HG03378 (cell line): ENCODE data around the gene RPL13A.
"Not testable (repeated sequence)": the region's sequence is repeated elsewhere in the genome, so short reads cannot be mapped to it uniquely, and the experiment has no call there.

Source experiments
- ATAC-seq: cut with Tn5 transposase; IDR thresholded peaks from one replicate; pipeline ENCODE4 v1.9.1; 2021; ENCODE audit warnings: mild to moderate bottlenecking, moderate library complexity; ENCODE audit not compliant: unreplicated experiment

Gene RPL13A

DNA sequence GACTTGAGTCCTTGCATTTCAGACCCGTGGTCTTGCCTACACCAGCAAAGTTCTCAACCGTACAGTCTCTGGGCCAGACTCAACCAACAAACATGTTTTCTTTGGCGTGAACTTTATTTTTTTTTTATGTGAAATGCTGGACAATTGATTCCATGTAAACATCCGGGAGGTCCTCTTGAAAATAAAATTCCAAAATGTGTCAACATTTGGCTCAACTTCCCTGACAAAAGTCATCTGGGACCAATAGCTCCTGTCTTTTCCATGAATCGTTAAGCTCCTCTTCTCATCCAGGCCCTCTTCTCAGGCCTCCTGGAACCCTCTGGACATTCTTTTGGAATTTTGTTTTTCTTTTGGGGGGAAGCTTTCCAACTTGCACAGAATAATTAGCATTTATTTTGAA lies 31.6 kb upstream of the RPL13A start:
- no peak for ATAC-seq

DNA sequence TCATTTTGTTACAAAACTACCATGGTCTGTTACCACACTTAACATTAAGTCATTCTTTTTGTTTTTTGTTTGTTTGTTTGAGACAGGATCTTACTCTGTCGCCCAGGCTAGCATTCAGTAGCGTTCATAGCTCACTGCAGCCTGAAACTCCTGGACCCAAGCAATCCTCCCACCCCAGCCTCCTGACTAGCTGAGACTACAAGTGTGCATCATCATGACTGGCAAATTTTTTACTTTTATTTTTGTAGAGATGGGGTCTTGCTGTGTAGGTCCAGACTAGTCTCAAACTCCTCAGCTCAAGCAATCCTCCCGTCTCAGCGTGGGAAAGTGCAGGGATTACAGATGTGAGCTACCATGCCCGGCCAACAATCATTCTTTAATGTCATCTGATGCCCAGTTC lies 31.1 kb upstream of the RPL13A start:
- no peak for ATAC-seq

DNA sequence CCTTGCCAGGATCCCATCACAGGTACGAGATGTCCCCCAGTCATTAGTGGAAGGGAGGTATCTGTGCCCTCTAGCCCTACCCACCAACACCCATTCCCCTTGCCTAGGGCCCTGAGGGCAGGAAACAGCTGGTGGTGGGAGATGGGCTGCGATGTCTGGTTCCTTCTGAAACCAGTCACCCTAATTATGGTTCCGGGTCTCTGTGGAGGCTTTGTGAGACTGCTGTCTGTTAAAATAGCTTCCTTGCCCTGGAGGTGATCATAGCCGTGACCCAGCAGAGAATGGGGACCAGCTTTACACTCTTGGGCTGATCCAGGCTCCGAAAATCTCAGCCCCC lies 28.9 kb upstream of the RPL13A start:
- ATAC-seq, result no peak

DNA sequence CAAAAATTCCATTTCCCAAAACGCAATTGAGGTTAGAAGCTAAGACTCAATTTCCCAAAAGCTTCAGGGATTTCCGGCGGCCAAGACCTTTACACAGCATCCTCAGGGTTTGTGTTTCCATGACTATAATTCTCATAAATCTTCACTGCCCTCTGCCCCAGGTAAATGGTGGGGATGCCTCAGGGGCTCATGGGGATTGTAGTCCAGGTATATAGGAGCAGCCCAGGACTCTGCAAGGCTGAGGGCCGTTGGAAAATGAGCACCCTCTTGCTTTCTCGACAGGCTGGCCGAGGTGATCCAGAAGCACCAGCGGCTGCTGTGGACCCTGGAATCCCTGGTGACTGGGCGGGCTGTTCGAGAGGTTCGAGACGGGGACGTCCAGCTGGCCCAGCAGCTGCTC lies 28.0 kb upstream of the RPL13A start:
- no peak for ATAC-seq

DNA sequence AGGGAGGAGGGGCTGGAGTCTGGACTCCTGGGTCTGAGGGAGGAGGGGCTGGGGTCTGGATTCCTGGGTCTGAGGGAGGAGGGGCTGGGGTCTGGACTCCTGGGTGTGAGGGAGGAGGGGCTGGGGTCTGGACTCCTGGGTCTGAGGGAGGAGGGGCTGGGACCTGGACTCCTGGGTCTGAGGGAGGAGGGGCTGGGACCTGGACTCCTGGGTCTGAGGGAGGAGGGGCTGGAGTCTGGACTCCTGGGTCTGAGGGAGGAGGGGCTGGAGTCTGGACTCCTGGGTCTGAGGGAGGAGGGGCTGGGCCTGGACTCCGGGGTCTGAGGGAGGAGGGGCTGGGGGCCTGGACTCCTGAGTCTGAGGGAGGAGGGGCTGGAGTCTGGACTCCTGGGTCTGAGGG lies 26.3 kb upstream of the RPL13A start:
- ATAC-seq, result not testable (repeated sequence)

DNA sequence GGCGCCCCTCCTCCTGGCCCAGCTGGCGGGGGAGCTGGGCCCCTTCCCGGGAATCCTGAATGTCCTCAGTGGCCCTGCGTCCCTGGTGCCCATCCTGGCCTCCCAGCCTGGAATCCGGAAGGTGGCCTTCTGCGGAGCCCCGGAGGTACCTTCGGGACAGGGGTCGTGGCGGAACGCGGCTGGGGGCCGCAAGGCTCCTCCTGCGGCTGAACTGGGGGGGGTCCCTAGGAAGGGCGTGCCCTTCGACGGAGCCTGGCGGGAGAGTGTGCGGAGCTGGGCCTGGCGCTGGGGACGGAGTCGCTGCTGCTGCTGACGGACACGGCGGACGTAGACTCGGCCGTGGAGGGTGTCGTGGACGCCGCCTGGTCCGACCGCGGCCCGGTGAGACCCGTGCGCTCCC lies 25.8 kb upstream of the RPL13A start:
- no peak for ATAC-seq

DNA sequence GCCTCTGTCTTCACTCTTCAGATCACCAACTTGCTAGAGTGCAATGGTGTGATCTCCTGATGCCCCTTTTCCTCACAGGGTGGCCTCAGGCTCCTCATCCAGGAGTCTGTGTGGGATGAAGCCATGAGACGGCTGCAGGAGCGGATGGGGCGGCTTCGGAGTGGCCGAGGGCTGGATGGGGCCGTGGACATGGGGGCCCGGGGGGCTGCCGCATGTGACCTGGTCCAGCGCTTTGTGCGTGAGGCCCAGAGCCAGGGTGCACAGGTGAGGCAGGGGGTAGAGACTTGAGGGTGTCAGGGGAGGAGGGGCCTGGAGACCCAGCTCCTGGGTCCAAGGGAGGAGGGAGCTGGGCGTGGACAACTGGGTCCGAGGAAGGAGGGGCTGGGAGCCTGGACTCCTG lies 24.9 kb upstream of the RPL13A start:
- no peak for ATAC-seq

DNA sequence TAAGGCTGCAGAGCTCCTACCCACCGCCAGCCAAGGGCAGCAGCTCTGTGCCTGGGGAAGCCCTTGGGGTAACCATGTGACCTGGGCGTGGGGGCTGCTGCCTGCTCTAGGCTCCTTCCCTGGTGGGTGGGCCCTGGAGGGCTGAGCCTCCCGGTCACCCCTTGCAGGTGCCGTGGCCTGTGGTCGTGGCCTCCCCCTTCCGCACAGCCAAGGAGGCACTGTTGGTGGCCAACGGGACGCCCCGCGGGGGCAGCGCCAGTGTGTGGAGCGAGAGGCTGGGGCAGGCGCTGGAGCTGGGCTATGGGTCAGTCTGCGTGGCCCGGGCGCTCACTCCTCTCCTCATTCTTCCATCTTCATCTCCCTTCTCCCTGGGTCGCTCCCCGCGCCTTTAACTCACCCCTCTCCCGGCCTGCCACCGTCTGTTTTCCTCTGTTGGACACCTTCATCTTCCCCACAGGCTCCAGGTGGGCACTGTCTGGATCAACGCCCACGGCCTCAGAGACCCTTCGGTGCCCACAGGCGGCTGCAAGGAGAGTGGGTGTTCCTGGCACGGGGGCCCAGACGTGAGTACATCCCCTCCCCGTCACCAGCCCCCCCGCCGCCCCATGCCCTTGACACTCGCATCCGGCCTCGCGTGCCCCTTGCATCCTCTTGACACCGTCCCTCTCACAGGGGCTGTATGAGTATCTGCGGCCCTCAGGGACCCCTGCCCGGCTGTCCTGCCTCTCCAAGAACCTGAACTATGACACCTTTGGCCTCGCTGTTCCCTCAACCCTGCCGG lies 23.3 kb upstream of the RPL13A start:
- no peak for ATAC-seq

DNA sequence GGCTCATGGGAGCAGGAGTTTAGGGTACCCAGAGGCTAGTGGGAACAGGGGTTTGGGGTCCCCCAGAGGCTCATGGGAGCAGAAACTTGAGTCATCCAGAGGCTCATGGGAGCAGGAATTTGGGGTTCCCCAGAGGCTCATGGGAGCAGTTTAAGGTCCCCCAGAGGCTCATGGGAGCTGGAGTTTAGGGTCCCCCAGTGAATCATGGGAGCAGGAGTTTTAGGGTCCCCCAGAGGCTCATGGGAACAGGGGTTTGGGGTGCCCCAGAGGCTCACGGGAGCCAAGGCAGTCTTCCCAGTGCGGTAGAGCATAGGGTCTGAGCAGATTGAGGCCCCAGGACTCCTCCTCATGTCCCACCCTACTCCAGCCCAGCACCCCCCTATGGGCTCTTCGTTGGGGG lies 22.0 kb upstream of the RPL13A start:
- ATAC-seq, result no peak

DNA sequence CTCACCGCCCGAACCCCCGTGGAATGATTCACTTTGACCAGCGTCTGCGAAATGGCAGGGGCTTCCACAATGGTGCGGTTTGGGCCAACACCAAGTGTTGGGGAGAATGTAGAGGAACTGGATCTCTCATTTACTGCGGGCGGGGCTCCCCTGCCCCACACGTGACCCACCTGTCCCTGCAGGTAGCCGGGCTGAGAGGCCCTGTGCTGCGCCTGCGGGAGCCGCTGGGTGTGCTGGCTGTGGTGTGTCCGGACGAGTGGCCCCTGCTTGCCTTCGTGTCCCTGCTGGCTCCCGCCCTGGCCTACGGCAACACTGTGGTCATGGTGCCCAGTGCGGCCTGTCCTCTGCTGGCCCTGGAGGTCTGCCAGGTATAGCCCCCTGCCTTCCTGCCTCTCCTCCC lies 19.2 kb upstream of the RPL13A start:
- ATAC-seq, result no peak

DNA sequence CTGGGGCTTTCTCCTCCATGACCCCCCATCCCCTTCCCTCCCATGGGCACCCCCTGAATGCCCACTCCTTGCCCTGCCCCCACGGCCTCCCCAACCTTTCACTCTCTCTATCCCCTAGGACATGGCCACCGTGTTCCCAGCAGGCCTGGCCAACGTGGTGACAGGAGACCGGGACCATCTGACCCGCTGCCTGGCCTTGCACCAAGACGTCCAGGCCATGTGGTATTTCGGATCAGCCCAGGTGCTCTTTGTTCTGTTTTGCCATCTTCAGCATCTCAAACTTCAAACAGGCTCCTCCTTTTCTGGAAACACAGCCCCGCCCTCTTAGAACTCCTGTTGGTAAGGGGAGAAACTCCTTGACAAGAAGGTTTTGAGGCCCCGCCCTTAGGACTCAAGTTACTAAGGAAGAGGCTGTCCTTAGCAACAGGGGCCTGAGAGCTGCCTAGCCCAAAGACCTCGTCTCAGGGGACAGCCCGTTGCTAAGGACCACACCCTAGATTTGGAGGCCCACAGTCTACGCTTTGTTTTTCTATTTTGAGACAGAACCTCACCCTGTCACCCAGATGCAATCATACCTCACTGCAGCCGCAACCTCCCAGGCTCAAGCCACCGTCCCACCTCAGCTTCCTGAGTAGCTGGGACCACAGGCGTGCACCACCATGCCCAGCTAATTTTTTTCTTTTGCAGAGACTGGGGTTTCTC lies 18.5 kb upstream of the RPL13A start:
- ATAC-seq, result peak; percentile 55

DNA sequence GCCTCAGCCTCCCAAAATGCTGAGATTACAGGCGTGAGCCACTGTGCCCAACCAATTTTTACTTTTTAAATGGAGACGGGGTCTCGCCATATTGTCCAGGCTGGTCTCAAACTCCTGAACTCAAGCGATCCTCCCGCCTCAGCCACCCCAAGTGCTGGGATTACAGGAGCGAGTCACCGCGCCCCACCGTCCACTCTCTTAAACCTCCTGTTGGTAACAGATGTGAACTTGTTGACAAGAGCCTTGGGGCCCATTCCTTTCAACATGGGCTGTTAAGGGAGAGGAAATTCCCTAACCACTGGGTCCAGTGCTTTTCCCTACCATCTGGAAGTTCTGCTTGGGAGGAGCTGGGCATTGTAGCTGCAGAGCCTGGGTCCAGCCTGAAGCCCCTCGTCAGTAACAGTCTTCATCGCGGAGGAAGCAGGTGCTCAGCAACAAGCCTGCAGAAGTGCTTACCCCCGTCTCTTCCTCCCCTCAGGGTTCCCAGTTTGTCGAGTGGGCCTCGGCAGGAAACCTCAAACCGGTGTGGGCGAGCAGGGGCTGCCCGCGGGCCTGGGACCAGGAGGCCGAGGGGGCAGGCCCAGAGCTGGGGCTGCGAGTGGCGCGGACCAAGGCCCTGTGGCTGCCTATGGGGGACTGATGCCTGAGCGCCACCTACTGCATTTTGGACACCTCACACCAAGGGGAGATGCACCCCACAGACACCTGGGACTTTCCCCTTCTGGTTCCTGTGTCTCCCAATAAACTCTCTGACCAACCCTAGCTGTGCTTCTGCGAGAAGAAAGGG lies 17.4 kb upstream of the RPL13A start:
- ATAC-seq, result peak; percentile 28

DNA sequence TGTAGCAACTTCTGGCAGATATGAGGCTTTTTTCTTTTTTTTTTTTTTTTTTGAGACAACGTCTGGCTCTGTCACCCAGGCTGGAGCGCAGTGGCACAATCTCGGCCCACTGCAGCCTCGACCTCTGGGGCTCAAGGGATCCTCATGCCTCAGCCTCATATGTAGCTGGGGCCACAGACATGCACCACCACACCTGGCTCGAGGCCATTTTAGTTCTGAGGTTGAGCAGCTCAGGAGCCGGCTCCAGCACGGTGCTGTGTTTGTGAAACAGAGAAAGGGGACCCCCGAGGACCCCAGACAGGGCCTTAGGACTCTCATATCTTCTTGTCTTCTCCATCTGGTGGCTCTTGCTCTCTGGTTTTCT lies 16.8 kb upstream of the RPL13A start:
- no peak for ATAC-seq

DNA sequence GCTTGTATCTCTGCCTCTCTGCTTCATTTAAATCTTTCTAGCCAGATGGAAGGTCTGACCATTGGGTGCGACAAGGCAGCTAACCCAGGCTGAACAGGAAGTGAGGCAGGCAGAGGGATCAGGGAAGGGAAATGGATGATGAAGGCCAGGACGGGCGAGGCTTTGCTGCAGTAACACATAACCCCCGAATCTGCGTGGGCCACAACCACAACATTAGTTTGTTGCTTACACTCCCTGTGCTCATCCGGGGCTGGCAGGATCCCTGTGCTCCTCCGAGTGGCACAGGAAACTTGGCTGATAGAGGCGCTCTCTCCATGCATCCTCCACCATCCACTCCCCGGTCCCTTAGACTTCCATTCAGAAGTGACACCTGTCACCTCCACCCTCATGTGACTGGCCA lies 14.5 kb upstream of the RPL13A start:
- ATAC-seq, result no peak

DNA sequence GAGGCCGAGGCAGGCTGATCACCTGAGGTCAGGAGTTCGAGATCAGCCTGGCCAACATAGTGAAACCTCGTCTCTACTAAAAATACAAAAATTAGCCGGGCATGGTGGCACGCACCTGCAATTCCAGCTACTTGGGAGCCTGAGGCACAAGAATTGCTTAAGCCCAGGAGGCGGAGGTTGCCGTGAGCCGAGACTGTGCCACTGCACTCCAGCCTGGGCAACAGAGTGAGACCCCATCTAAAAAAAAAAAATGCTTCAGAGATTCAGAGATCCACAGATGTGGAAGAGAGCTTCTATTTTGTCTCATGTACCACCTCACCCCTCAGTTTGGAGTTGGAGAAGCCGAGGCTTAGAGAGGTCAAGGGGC lies 13.9 kb upstream of the RPL13A start:
- ATAC-seq, result not testable (repeated sequence)

DNA sequence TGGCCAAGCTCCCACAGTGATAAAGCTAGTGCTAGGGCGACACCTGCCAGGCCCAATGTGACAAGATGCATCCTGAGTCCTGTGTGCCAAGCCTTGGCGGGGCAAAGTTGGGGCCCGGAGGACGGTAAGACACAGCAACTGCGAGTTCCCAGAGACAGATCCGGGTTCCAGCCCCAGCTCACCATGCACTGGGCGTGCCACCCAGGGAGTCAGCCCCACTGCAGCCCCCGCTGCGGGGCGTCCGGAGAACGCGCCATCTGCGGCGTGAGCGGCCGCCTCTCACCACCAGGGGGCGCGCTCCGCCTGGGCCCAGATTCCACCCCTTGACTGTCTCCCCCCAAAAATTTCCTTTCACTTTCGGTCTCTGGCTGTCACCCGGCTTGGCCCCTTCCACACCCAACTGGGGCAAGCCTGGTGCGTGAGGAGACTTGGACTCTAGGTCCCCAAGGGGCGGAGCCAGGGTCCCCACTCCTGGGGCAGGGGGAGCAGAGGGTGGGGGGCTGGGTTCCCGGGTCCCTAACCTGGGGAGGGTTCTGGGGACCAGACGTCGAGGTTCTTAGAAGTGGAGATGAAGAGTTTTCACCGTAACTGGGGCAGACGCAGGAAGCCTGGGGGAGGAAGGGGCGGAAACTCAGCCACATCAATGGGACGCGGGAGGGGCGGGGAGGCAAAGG lies 13.4 kb upstream of the RPL13A start, which contains the start of gene FLT3LG:
FLT3LG (plus strand) TSS at position 348 of the 674 bp plus-strand sequence. CDS start 425 bp downstream, outside the sequence.
- ATAC-seq, result peak; percentile 57

DNA sequence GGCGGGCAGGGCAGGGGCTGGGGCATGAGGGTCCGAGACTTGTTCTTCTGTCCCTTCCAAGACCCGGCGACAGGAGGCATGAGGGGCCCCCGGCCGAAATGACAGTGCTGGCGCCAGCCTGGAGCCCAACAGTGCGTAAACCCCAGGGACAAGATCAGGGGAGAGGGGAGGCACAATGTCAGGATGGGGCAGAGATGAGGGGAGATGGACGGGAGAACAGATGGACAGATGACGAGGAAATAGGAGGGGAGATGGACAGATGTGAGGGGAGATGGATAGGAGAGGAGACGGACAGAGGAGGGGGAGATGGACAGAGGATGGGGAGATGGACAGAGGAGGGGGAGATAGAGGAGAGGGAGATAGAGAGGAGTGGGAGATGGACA lies 12.9 kb upstream of the RPL13A start:
- no peak for ATAC-seq

DNA sequence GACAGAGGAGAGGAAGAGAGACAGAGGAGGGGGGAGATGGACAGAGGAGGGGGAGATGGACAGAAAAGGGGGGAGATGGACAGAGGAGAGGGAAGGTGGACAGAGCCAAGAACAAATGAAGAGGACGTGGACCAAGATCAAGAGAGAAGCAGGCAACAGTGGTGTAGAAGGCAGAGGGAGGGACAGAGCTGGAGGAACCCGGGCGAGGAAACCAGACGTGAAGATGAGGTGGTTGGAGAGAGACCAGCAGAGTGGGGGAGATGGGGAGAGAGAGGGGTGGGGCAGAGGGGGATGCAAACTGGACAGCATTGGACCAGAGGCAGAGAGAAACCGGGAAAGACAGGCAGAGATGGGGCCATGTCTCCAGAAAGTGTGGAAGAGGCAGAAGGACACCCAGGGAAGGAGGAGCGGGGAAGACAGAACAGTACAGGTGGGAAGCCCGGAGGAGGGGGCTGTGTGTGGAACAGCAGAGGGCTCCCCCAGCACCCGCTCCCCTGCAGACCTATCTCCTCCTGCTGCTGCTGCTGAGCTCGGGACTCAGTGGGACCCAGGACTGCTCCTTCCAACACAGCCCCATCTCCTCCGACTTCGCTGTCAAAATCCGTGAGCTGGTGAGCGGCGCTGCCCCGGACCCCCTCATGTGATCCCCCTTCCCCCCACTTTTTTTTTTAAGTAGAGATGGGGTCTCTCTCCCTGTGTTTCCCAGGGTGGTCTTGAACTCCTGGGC lies 12.1 kb upstream of the RPL13A start:
- no peak for ATAC-seq

DNA sequence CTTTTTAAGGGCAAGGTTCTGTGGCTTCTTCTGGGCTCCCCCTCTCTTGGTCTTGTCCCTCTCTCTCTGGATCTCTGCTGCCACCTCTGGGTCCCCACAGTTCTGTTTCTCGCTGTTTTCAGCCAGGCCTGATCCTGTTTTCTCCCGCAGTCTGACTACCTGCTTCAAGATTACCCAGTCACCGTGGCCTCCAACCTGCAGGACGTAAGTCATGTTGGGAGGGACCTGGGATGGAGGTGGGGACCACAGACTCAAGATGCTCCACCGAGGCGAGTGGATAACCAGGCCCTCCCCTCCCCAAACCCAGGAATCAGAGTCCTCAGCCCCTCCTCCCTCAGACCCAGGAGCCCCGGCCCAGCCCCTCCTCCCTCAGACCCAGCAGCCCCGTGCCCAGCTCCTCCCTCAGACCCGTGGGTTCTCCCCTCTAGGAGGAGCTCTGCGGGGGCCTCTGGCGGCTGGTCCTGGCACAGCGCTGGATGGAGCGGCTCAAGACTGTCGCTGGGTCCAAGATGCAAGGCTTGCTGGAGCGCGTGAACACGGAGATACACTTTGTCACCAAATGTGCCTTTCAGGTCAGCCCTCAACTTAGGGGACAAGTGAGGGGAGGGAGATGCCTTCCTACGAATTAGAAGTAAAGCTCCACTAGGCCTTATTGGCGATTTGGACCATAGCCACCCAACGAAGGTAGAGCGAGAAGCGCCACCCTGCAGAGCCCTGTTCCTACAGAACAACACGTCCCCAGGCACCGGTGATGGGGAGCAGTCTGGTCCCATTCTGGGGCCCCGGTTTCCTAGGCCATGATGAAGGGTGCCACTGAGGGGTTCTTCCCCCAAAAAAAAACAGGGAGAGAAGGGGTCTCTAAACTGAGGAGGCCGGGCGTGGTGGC lies 11.2 kb upstream of the RPL13A start:
- ATAC-seq, result no peak
